ENCODE measurements around the gene MMD. TPM values are rescaled to one million over a fixed set of nuclear protein-coding genes. Genes with fewer than 3 reads are reported as not detected.

MMD gene
- polyA plus RNA-seq, 3 donors: 3.4 to 7.0 (median 4.6) TPM

- Histone ChIP-seq H2AFZ (ENCODE audit: insufficient read depth, low read depth, low read length, poor library complexity, severe bottlenecking) (no peak overlapping the region), H3K27me3 (ENCODE audit: control insufficient read depth in 2 of 2, insufficient read depth in 2 of 2, low read length in 2 of 2) (no peaks in the 10 kb centered on the region), H3K36me3 (replicated peaks in 1 of 2; ENCODE audit: control insufficient read depth in 1 of 2, insufficient read depth in 2 of 2, low read length in 2 of 2) (peaks cover 4 to 27% of the 10 kb centered on the region in 2 donors), H3K9ac (ENCODE audit: insufficient read depth, low read length, poor library complexity, severe bottlenecking) (no peak overlapping the region), H3K4me3 (replicated peaks in 1 of 3; ENCODE audit: low read depth in 2 of 3, low read length in 3 of 3) (no peak overlapping the region), H4K20me1 (ENCODE audit: insufficient read depth, low read length) (no peaks in the 10 kb centered on the region), H3K9me3 (replicated peaks in 1 of 2; ENCODE audit: control insufficient read depth in 1 of 2, insufficient read depth in 1 of 2, low read length in 2 of 2) (no peaks in the 10 kb centered on the region), H3K27ac (ENCODE audit: low read depth in 1 of 2, low read length in 2 of 2) (no peak overlapping the region), H3K4me2 (replicated peaks; ENCODE audit: extremely low read depth, low read length, poor library complexity, severe bottlenecking) (no peak overlapping the region), H3K4me1 (ENCODE audit: control insufficient read depth in 1 of 2, insufficient read depth in 2 of 2, low read length in 2 of 2) (peaks cover 16 to 34% of the 10 kb centered on the region in 2 donors), H3K79me2 (ENCODE audit: insufficient read depth, low read length) (peaks cover 39% of the 10 kb centered on the region)
- Mint-ChIP-seq H3K36me3 (peaks cover 19 to 22% of the 10 kb centered on the region in 2 donors), H3K4me1 (peaks cover 36% of the 10 kb centered on the region), H3K27ac (peak overlapping the region in 3 of 7 donors; percentile 2 to 77 (median 17)), H3K4me3 (no peak overlapping the region), H3K9me3 (no peaks in the 10 kb centered on the region), H3K27me3 (ENCODE audit: low read depth in 3 of 3) (no peaks in the 10 kb centered on the region)
- 0% methylated on average over 1 of the region's 4 CpGs for WGBS (ENCODE audit: insufficient coverage)
- intact Hi-C loops (cut with micrococcal nuclease): no loop called here
- TF ChIP-seq CTCF (IDR thresholded peaks at IDR 0.05): no peak
- peak in 2 of 3 donors; percentile 7 to 22 for DNase-seq
These were observed 5.1 kb downstream of the MMD start for GRCh38 chr17:55416470-55417052.

- Histone ChIP-seq H3K4me3 (replicated peaks in 1 of 3; ENCODE audit: low read depth in 2 of 3, low read length in 3 of 3) (no peak overlapping the region), H4K20me1 (ENCODE audit: insufficient read depth, low read length) (no peaks in the 10 kb centered on the region), H3K9me3 (replicated peaks in 1 of 2; ENCODE audit: control insufficient read depth in 1 of 2, insufficient read depth in 1 of 2, low read length in 2 of 2) (no peaks in the 10 kb centered on the region), H3K27ac (ENCODE audit: low read depth in 1 of 2, low read length in 2 of 2) (no peak overlapping the region), H3K27me3 (ENCODE audit: control insufficient read depth in 2 of 2, insufficient read depth in 2 of 2, low read length in 2 of 2) (no peaks in the 10 kb centered on the region), H3K9ac (ENCODE audit: insufficient read depth, low read length, poor library complexity, severe bottlenecking) (no peak overlapping the region), H3K4me1 (ENCODE audit: control insufficient read depth in 1 of 2, insufficient read depth in 2 of 2, low read length in 2 of 2) (peaks cover 13 to 30% of the 10 kb centered on the region in 2 donors), H2AFZ (ENCODE audit: insufficient read depth, low read depth, low read length, poor library complexity, severe bottlenecking) (no peak overlapping the region), H3K79me2 (ENCODE audit: insufficient read depth, low read length) (peaks cover 34% of the 10 kb centered on the region), H3K36me3 (replicated peaks in 1 of 2; ENCODE audit: control insufficient read depth in 1 of 2, insufficient read depth in 2 of 2, low read length in 2 of 2) (peaks cover 7 to 33% of the 10 kb centered on the region in 2 donors), H3K4me2 (replicated peaks; ENCODE audit: extremely low read depth, low read length, poor library complexity, severe bottlenecking) (no peak overlapping the region)
- Mint-ChIP-seq H3K9me3 (no peaks in the 10 kb centered on the region), H3K27me3 (ENCODE audit: low read depth in 3 of 3) (no peaks in the 10 kb centered on the region), H3K27ac (no peak overlapping the region), H3K4me1 (peaks cover 36% of the 10 kb centered on the region), H3K36me3 (peaks cover 24 to 25% of the 10 kb centered on the region in 2 donors), H3K4me3 (no peak overlapping the region)
- no peak for DNase-seq
- intact Hi-C loops (cut with micrococcal nuclease): no loop called here
- TF ChIP-seq CTCF (IDR thresholded peaks at IDR 0.05): no peak
These were observed 5.6 kb downstream of the MMD start for GRCh38 chr17:55416000-55416399.

Measured in CD14-positive monocyte (primary cell).